Activated CD4-positive, alpha-beta memory T cell treated with anti-CD3 and anti-CD28 coated beads for 36 hours (primary cell): ENCODE measurements around the gene AP1S1. TPM values are rescaled to one million over a fixed set of nuclear protein-coding genes. Genes with fewer than 3 reads are reported as not detected.
"Not testable (repeated sequence)": the region's sequence is repeated elsewhere in the genome, so short reads cannot be mapped to it uniquely, and the experiment has no call there.

Source experiments
- CTCF ChIA-PET: fragments of 350-600 bp; sonication (Branson Sonifier 250); formaldehyde crosslinking; loops from one replicate; lab custom pipeline; 2021; ENCODE audit warnings: antibody characterized with exemption, inconsistent platforms; lab: Charles Lee
- POLR2A ChIA-PET: fragments of 350-600 bp; sonication (Branson Sonifier 250); formaldehyde crosslinking; loops from one replicate; lab custom pipeline; 2021; ENCODE audit warnings: antibody characterized with exemption; lab: Charles Lee
- DNase-seq: peaks from one replicate; pipeline ENCODE4 v3.0.0-alpha.2; 2020
- H3K27ac Mint-ChIP-seq: one replicate; pipeline ENCODE4 v1.8.0; 2021; ENCODE audit warnings: mixed read lengths
- H3K27me3 Mint-ChIP-seq: one replicate; pipeline ENCODE4 v1.8.0; 2021; ENCODE audit warnings: mixed read lengths
- H3K36me3 Mint-ChIP-seq: one replicate; pipeline ENCODE4 v1.8.0; 2021; ENCODE audit warnings: mixed read lengths
- H3K4me1 Mint-ChIP-seq: one replicate; pipeline ENCODE4 v1.8.0; 2021; ENCODE audit warnings: low read depth, mixed read lengths
- H3K4me3 Mint-ChIP-seq: one replicate; pipeline ENCODE4 v1.8.0; 2021; ENCODE audit warnings: mild to moderate bottlenecking, mixed read lengths
- H3K9me3 Mint-ChIP-seq: one replicate; pipeline ENCODE4 v1.8.0; 2021; ENCODE audit warnings: mixed read lengths
- intact Hi-C: fragments of 100-400 bp; cut with micrococcal nuclease; formaldehyde crosslinking; loops from one replicate; pipeline ENCODE4 v1.15.1; 2023
- total RNA-seq, 2 experiments: library from RNA; stranded (reverse); gene quantifications; one replicate each; pipeline ENCODE4 v1.2.3, GENCODE V29; 2021

Gene AP1S1
- total RNA-seq, 2 experiments from 2014 or later = 41.1 to 44.7 TPM

- POLR2A ChIA-PET = no interaction called here
- no peak overlapping the region for H3K4me3 Mint-ChIP-seq
- peaks cover 48% of the 10 kb centered on the region for H3K27me3 Mint-ChIP-seq
These were observed 28.2 kb upstream of the AP1S1 start for GRCh38 chr7:101125989-101126650.

GRCh38 chr7:101126651-101127459, 27.4 kb upstream of the AP1S1 start, which contains the start of gene SERPINE1:
SERPINE1 (plus strand) TSS chr7:101127104; CDS start chr7:101128394, 1,290 bp downstream.
- ChIA-PET POLR2A (no interaction called here), CTCF (interaction anchor here (0.7 to 6.8 kb wide), 6 partner anchors 7 to 65 kb away, joined by 3 to 35 read pairs (median 4); no protein-coding TSS in a partner anchor)
- peak; percentile 63 for DNase-seq
- peak within 1 kb of the TSS; percentile 2 for H3K4me3 Mint-ChIP-seq
- no peaks in the 10 kb centered on the region for H3K9me3 Mint-ChIP-seq
- H3K36me3 Mint-ChIP-seq = no peaks in the 10 kb centered on the region
- H3K4me1 Mint-ChIP-seq = peaks cover 34% of the 10 kb centered on the region
- H3K27me3 Mint-ChIP-seq = peaks cover 48% of the 10 kb centered on the region
- intact Hi-C loops = no loop called here
- H3K27ac Mint-ChIP-seq = peak within 1 kb of the TSS; percentile 13

More at GRCh38 chr7:101125989-101126650, 28.2 kb upstream of the AP1S1 start:
- intact Hi-C loops = no loop called here
- Mint-ChIP-seq H3K36me3 (no peaks in the 10 kb centered on the region), H3K9me3 (no peaks in the 10 kb centered on the region), H3K4me1 (peaks cover 35% of the 10 kb centered on the region), H3K27ac (peak overlapping the region; percentile 13)
- CTCF ChIA-PET = interaction anchor here (0.7 to 6.8 kb wide), 6 partner anchors 8 to 66 kb away, joined by 3 to 35 read pairs (median 5); partner anchors contain the start of gene TRIM56
- no peak for DNase-seq

GRCh38 chr7:101127460-101128039, 26.7 kb upstream of the AP1S1 start:
- Mint-ChIP-seq H3K4me3 (no peak overlapping the region), H3K4me1 (peaks cover 28% of the 10 kb centered on the region), H3K9me3 (no peaks in the 10 kb centered on the region), H3K27ac (no peak overlapping the region), H3K27me3 (peaks cover 44% of the 10 kb centered on the region), H3K36me3 (no peaks in the 10 kb centered on the region)
- CTCF ChIA-PET = interaction anchor here (1.0 to 6.8 kb wide), 3 partner anchors 13 to 65 kb away, joined by 4 to 35 read pairs (median 10); no protein-coding TSS in a partner anchor
- POLR2A ChIA-PET = no interaction called here
- intact Hi-C loops = no loop called here
- DNase-seq = no peak

- Mint-ChIP-seq H3K27me3 (peaks cover 41% of the 10 kb centered on the region), H3K36me3 (no peaks in the 10 kb centered on the region), H3K9me3 (no peaks in the 10 kb centered on the region), H3K4me3 (no peak overlapping the region), H3K27ac (no peak overlapping the region), H3K4me1 (peaks cover 29% of the 10 kb centered on the region)
- DNase-seq = no peak
- POLR2A ChIA-PET = no interaction called here
- intact Hi-C loops = no loop called here
- CTCF ChIA-PET = interaction anchor here (1.0 to 6.8 kb wide), 2 partner anchors 13 to 15 kb away, joined by 4 to 35 read pairs; no protein-coding TSS in a partner anchor
These were observed 26.0 kb upstream of the AP1S1 start for GRCh38 chr7:101128040-101128834.

GRCh38 chr7:101129603-101130117, 24.6 kb upstream of the AP1S1 start:
- POLR2A ChIA-PET = no interaction called here
- CTCF ChIA-PET = interaction anchor here (0.6 kb wide), 1 partner anchor 35 kb away, joined by 4 read pairs; no protein-coding TSS in a partner anchor
- Mint-ChIP-seq H3K27me3 (peaks cover 42% of the 10 kb centered on the region), H3K4me1 (peaks cover 38% of the 10 kb centered on the region), H3K27ac (no peak overlapping the region), H3K4me3 (no peak overlapping the region), H3K36me3 (no peaks in the 10 kb centered on the region), H3K9me3 (no peaks in the 10 kb centered on the region)
- intact Hi-C loops = no loop called here
- no peak for DNase-seq

DNA sequence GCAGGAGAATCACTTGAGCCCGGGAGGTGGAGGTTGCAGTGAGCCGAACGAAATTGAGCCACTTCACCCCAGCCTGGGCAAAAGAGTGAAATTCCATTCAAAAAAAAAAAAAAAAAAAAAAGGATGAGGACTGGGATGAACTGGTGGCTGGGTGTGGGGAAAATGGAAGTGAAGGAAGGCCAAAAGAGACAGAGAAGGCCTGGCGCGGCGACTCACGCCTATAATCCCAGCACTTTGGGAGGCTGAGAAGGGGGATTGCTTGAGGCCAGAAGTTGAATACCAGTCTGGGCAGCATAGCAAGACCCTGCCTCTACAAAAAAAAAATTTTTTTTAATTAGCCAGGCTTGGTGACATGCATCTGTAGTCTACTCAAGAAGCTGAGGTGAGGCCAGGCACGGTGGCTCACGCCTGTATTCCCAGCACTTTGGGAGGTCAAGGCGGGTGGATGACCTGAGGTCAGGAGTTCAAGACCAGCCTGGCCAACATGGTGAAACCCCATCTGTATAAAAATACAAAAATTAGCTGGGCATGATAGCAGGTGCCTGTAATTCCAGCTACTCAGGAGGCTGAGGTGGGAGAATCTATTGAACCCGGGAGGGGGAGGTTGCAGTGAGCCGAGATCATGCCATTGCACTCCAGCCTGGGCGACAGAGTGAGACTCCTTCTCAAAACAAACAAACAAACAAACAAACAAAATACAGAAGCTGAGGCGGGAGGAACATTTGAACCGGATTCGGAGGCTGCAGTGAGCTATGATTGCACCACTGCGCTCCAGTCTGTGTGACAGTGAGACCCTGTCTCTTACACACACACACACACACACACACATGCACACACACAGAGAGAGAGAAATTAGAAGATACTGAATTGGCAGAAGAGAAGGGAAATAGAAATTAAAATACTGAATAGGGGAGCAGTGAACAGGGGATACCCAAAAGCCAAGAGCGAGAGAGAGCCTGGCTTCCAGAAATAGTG, 21.4 kb upstream of the AP1S1 start:
- not testable (repeated sequence) for H3K36me3 Mint-ChIP-seq, H3K4me3 Mint-ChIP-seq

DNA sequence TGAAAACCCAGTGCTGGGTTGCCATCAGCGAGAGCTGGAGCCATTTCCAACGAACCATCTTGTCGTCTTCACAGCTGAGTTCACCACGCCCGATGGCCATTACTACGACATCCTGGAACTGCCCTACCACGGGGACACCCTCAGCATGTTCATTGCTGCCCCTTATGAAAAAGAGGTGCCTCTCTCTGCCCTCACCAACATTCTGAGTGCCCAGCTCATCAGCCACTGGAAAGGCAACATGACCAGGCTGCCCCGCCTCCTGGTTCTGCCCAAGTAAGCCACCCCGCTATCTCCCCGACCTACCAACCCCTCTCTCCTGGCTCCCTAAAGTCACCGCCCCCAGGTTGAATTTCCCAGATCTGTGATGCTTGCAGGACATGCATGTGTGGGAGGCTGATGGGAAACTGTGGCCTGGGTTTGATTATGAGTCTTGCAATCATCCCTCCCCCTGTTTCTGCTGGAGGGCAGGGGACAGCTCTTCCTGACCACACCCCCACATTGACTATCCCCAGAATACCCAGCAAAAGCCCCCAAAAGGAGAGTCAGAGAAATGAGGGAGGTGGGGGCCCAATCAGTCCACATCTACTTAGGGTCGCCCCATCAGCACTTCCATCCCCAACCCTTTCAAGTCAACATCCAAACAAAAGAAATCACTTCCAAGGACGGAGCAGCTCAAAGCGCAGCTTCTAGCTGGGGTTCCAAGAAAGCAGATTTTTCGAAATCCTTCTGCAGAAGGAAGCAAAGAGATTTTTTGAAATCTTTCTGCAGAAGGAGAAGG, 20.5 kb upstream of the AP1S1 start:
- Mint-ChIP-seq H3K27me3 (peaks cover 24% of the 10 kb centered on the region), H3K27ac (no peak overlapping the region)

More for the DNA sequence above, 21.4 kb upstream of the AP1S1 start:
- Mint-ChIP-seq H3K4me1 (peaks cover 33% of the 10 kb centered on the region), H3K27me3 (peaks cover 27% of the 10 kb centered on the region)
- intact Hi-C loops, POLR2A ChIA-PET, H3K27ac Mint-ChIP-seq, DNase-seq, H3K9me3 Mint-ChIP-seq: not testable (repeated sequence)
- CTCF ChIA-PET = interaction anchor here (1.7 to 4.8 kb wide), 2 partner anchors 7 to 10 kb away, joined by 5 to 24 read pairs; partner anchors contain the start of gene SERPINE1

GRCh38 chr7:101134399-101134980, 19.8 kb upstream of the AP1S1 start:
- Mint-ChIP-seq H3K4me1 (peaks cover 42% of the 10 kb centered on the region), H3K9me3 (no peaks in the 10 kb centered on the region), H3K27ac (peak overlapping the region; percentile 3), H3K27me3 (peaks cover 24% of the 10 kb centered on the region), H3K4me3 (no peak overlapping the region), H3K36me3 (no peaks in the 10 kb centered on the region)
- intact Hi-C loops = no loop called here
- CTCF ChIA-PET = interaction anchor here (1.7 to 4.8 kb wide), 3 partner anchors 8 to 58 kb away, joined by 5 to 24 read pairs (median 11); partner anchors contain the start of gene SERPINE1
- POLR2A ChIA-PET = no interaction called here
- DNase-seq = no peak

More for the DNA sequence above, 20.5 kb upstream of the AP1S1 start:
- Mint-ChIP-seq H3K36me3 (no peaks in the 10 kb centered on the region), H3K4me1 (peaks cover 40% of the 10 kb centered on the region), H3K4me3 (no peak overlapping the region), H3K9me3 (no peaks in the 10 kb centered on the region)
- intact Hi-C loops = no loop called here
- ChIA-PET CTCF (interaction anchor here (1.7 to 4.8 kb wide), 3 partner anchors 8 to 58 kb away, joined by 5 to 24 read pairs (median 11); partner anchors contain the start of gene SERPINE1), POLR2A (no interaction called here)
- DNase-seq = peak; percentile 19

GRCh38 chr7:101137651-101138212, 16.5 kb upstream of the AP1S1 start:
- no peak overlapping the region for H3K27ac Mint-ChIP-seq
- ChIA-PET CTCF (interaction anchor here (0.6 to 2.9 kb wide), 9 partner anchors 36 to 248 kb away, joined by 3 to 10 read pairs (median 4); partner anchors contain the start of genes ACHE, TRIM56 and UFSP1), POLR2A (interaction anchor here (0.7 kb wide), 1 partner anchor 14 kb away, joined by 3 read pairs; no protein-coding TSS in a partner anchor)
- H3K9me3 Mint-ChIP-seq = no peaks in the 10 kb centered on the region
- no peaks in the 10 kb centered on the region for H3K36me3 Mint-ChIP-seq
- no peak overlapping the region for H3K4me3 Mint-ChIP-seq
- peaks cover 19% of the 10 kb centered on the region for H3K27me3 Mint-ChIP-seq
- DNase-seq = no peak
- intact Hi-C loops = loop anchor here (1.0 to 2.0 kb wide), 3 partner anchors 17 to 43 kb away; partner anchors contain the start of gene AP1S1
- peaks cover 48% of the 10 kb centered on the region for H3K4me1 Mint-ChIP-seq
